GM12865 (cell line): ENCODE measurements around the gene C16orf74.

Source experiments
- DNase-seq: peaks from one replicate; pipeline ENCODE4 v3.0.0; 2010; ENCODE audit warnings: low read depth
- H3K4me3 ChIP-seq: 2 replicates; pipeline ENCODE4 v1.5.1; 2011; ENCODE audit warnings: mild to moderate bottlenecking, low read depth, low read length, control low read depth
- TF ChIP-seq, protein P1 (sequence below): IDR thresholded peaks from 2 replicates; pipeline ENCODE4 v1.5.1; 2011; ENCODE audit warnings: low read length, control low read depth, low read depth, inconsistent platforms; ENCODE audit not compliant: insufficient read depth; ENCODE audit errors: missing control alignments

The C16orf74 gene

DNA sequence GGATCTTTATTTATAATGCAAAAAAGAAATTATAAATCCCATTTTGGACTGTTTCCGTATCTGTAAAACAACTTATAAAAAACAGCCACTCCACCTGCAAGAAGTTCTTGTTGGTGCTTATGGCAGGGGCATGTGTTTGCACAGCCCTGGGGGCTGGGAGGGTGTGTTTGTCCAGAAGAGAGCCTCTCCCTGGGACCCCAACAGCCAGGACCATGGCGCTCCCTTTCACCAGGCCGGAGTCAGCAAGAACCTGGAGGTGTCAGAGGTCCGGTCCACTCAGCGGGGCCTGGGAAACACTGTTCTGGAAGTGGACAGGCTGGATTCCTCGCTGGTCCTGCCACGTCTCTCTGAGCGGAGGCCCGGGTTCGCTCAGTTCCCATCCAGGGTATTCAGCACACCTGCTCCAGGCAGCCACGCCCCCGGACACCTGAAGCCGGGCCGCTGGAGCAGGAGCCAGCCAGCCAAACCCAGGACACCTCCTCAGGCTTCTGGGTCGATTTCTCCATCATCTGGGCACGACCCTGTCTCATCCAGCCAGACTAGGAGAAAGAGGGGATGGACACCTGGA is 43.3 kb downstream of the C16orf74 start:
- no peak overlapping the region for H3K4me3 ChIP-seq
- TF ChIP-seq, protein P1, sequence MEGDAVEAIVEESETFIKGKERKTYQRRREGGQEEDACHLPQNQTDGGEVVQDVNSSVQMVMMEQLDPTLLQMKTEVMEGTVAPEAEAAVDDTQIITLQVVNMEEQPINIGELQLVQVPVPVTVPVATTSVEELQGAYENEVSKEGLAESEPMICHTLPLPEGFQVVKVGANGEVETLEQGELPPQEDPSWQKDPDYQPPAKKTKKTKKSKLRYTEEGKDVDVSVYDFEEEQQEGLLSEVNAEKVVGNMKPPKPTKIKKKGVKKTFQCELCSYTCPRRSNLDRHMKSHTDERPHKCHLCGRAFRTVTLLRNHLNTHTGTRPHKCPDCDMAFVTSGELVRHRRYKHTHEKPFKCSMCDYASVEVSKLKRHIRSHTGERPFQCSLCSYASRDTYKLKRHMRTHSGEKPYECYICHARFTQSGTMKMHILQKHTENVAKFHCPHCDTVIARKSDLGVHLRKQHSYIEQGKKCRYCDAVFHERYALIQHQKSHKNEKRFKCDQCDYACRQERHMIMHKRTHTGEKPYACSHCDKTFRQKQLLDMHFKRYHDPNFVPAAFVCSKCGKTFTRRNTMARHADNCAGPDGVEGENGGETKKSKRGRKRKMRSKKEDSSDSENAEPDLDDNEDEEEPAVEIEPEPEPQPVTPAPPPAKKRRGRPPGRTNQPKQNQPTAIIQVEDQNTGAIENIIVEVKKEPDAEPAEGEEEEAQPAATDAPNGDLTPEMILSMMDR, result no peak
- no peak for DNase-seq

DNA sequence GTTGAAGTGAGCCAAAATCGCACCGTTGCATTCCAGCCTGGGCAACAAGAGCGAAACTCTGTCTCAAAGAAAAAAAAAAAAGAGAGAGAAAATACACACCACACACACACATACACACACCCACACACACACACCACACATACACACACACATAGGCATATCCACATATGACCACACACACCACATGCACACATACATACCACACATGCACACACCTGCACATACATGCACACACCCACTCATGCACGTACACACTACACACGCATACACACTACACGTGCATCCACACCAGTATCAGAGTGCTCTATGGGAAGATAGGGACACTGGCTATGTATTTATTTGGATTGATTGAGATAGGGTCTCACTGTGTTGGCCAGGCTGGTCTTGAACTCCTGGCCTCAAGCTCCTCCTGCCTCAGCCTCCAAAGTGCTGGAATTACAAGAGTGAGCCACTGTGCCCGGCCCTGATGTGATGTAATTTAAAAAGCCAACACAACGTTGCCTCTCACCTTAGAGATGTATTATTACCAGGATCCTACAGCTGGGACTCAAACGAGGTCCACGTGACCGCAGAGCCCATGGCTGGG is 44.4 kb downstream of the C16orf74 start:
- TF ChIP-seq, protein P1, result no peak
- DNase-seq, result no peak
- no peak overlapping the region for H3K4me3 ChIP-seq

DNA sequence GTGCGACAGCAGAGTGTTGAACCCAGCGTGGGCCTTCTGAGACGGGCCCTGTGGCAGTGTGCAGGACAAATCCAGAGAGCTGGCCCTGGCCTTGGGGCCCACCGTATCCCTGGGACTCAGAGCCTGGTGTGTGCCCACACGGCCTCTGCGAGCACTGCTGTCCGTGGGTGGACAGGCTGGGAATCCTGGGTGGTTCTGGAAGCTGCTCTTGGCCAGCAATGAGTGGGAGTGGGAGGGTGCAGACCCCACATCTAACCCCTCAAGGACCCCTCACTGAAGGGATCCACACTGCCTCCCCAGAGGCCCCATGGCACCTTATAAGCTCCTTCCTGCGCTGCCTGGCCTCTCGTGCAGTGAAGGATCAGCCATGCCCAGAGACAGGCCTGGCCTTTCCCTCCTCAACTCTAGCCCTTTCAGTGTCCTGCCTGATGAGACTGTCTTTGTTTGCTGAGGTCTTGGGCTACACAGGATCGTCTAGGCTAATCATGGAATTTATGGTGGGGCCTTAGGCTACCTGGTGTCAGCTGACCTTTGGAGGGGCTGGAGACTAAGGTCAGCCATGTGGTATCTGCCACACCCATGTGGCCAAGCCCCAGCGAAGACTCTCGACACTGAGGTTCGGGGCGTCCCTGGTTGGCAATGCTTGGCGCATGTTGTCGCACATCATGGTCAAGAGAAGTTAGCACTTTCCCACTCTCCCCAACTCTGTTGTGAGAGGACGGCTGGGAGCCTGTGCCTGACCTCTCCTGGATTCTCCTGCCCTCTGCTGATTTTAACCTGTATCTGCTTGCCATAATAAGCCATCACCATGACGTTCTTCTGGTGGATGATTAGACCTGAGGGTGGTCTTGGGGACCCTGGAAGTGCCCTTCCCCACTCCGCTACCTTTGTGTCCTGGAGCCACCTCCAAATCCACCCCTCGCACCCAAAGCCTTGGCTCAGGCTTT is 45.7 kb downstream of the C16orf74 start:
- TF ChIP-seq, protein P1, result no peak
- no peak for DNase-seq
- H3K4me3 ChIP-seq, result no peak overlapping the region

- TF ChIP-seq, protein P1, result no peak
- no peak for DNase-seq
- H3K4me3 ChIP-seq, result no peak overlapping the region
Observed at GRCh38 chr16:85704011-85704410, 46.9 kb downstream of the C16orf74 start.

- DNase-seq, result no peak
- TF ChIP-seq, protein P1, result no peak
- H3K4me3 ChIP-seq, result no peak overlapping the region
Observed at GRCh38 chr16:85699628-85700027, 51.3 kb downstream of the C16orf74 start.

GRCh38 chr16:85698935-85699558 is 51.8 kb downstream of the C16orf74 start:
- TF ChIP-seq, protein P1, result no peak
- DNase-seq, result no peak

More at GRCh38 chr16:85698935-85699558, 51.8 kb downstream of the C16orf74 start:
- no peak overlapping the region for H3K4me3 ChIP-seq
